ENCODE results near the gene STT3B. TPM values are rescaled to one million over a fixed set of nuclear protein-coding genes. Genes with fewer than 3 reads are reported as not detected.
A peak's percentile ranks its signal among the peaks of the same experiment; 100 is the strongest.

STT3B gene
- polyA plus RNA-seq, 1 donor = 125 TPM

- H3K4me3 ChIP-seq (ENCODE audit: low read length) = no peak overlapping the region
- H3K36me3 ChIP-seq (ENCODE audit: control insufficient read depth, insufficient read depth, low read length) = peaks cover 5% of the 10 kb centered on the region
- no peak overlapping the region for H3K27ac ChIP-seq (ENCODE audit: low read length)
- no peak for DNase-seq
- peaks cover 3% of the 10 kb centered on the region for H3K9me3 ChIP-seq (ENCODE audit: control insufficient read depth, low read depth, low read length)
- no CpG with 5 or more reads among the region's 5 CpGs for WGBS (ENCODE audit: insufficient coverage, low lambda C conversion rate)
- no peaks in the 10 kb centered on the region for H3K27me3 ChIP-seq (ENCODE audit: control insufficient read depth, insufficient read depth, low read length)
- H3K4me1 ChIP-seq (ENCODE audit: control insufficient read depth, insufficient read depth, low read length) = no peaks in the 10 kb centered on the region
These were observed 128.6 kb downstream of the STT3B start for GRCh38 chr3:31661286-31661685.

GRCh38 chr3:31661993-31662670 lies 129.4 kb downstream of the STT3B start:
- Histone ChIP-seq H3K4me1 (ENCODE audit: control insufficient read depth, insufficient read depth, low read length) (no peaks in the 10 kb centered on the region), H3K4me3 (ENCODE audit: low read length) (no peak overlapping the region), H3K36me3 (ENCODE audit: control insufficient read depth, insufficient read depth, low read length) (peaks cover 8% of the 10 kb centered on the region), H3K9me3 (ENCODE audit: control insufficient read depth, low read depth, low read length) (no peaks in the 10 kb centered on the region), H3K27me3 (ENCODE audit: control insufficient read depth, insufficient read depth, low read length) (no peaks in the 10 kb centered on the region), H3K27ac (ENCODE audit: low read length) (no peak overlapping the region)
- DNase-seq = no peak
- no CpG with 5 or more reads among the region's 5 CpGs for WGBS (ENCODE audit: insufficient coverage, low lambda C conversion rate)

- Histone ChIP-seq H3K4me3 (ENCODE audit: low read length) (no peak overlapping the region), H3K36me3 (ENCODE audit: control insufficient read depth, insufficient read depth, low read length) (peaks cover 11% of the 10 kb centered on the region), H3K4me1 (ENCODE audit: control insufficient read depth, insufficient read depth, low read length) (no peaks in the 10 kb centered on the region), H3K9me3 (ENCODE audit: control insufficient read depth, low read depth, low read length) (no peaks in the 10 kb centered on the region), H3K27ac (ENCODE audit: low read length) (no peak overlapping the region), H3K27me3 (ENCODE audit: control insufficient read depth, insufficient read depth, low read length) (no peaks in the 10 kb centered on the region)
- no peak for DNase-seq
- WGBS (ENCODE audit: insufficient coverage, low lambda C conversion rate) = 100% methylated on average over 1 of the region's 17 CpGs
These were observed 131.3 kb downstream of the STT3B start for GRCh38 chr3:31664031-31664430.

- DNase-seq = no peak
- Histone ChIP-seq H3K9me3 (ENCODE audit: control insufficient read depth, low read depth, low read length) (no peaks in the 10 kb centered on the region), H3K27me3 (ENCODE audit: control insufficient read depth, insufficient read depth, low read length) (no peaks in the 10 kb centered on the region), H3K36me3 (ENCODE audit: control insufficient read depth, insufficient read depth, low read length) (peaks cover 9% of the 10 kb centered on the region), H3K4me1 (ENCODE audit: control insufficient read depth, insufficient read depth, low read length) (peaks cover 5% of the 10 kb centered on the region), H3K4me3 (ENCODE audit: low read length) (no peak overlapping the region), H3K27ac (ENCODE audit: low read length) (no peak overlapping the region)
- no CpG with 5 or more reads among the region's 1 CpG for WGBS (ENCODE audit: insufficient coverage, low lambda C conversion rate)
These were observed 134.9 kb downstream of the STT3B start for GRCh38 chr3:31667582-31667981.

- Histone ChIP-seq H3K4me1 (ENCODE audit: control insufficient read depth, insufficient read depth, low read length) (peaks cover 5% of the 10 kb centered on the region), H3K27me3 (ENCODE audit: control insufficient read depth, insufficient read depth, low read length) (no peaks in the 10 kb centered on the region), H3K9me3 (ENCODE audit: control insufficient read depth, low read depth, low read length) (no peaks in the 10 kb centered on the region), H3K27ac (ENCODE audit: low read length) (no peak overlapping the region), H3K4me3 (ENCODE audit: low read length) (no peak overlapping the region), H3K36me3 (ENCODE audit: control insufficient read depth, insufficient read depth, low read length) (peaks cover 9% of the 10 kb centered on the region)
- no CpG with 5 or more reads among the region's 4 CpGs for WGBS (ENCODE audit: insufficient coverage, low lambda C conversion rate)
- peak; percentile 5 to 38 for DNase-seq
These were observed 135.5 kb downstream of the STT3B start for GRCh38 chr3:31668242-31668641.

GRCh38 chr3:31670136-31670535 lies 137.4 kb downstream of the STT3B start:
- Histone ChIP-seq H3K27ac (ENCODE audit: low read length) (no peak overlapping the region), H3K9me3 (ENCODE audit: control insufficient read depth, low read depth, low read length) (no peaks in the 10 kb centered on the region), H3K27me3 (ENCODE audit: control insufficient read depth, insufficient read depth, low read length) (no peaks in the 10 kb centered on the region), H3K4me1 (ENCODE audit: control insufficient read depth, insufficient read depth, low read length) (peaks cover 5% of the 10 kb centered on the region), H3K4me3 (ENCODE audit: low read length) (no peak overlapping the region), H3K36me3 (ENCODE audit: control insufficient read depth, insufficient read depth, low read length) (peaks cover 8% of the 10 kb centered on the region)
- DNase-seq = peak; percentile 12 to 49
- WGBS (ENCODE audit: insufficient coverage, low lambda C conversion rate) = no CpG with 5 or more reads among the region's 1 CpG

- H3K36me3 ChIP-seq (ENCODE audit: control insufficient read depth, insufficient read depth, low read length) = peaks cover 6% of the 10 kb centered on the region
- H3K4me3 ChIP-seq (ENCODE audit: low read length) = no peak overlapping the region
- no peak for DNase-seq
- peaks cover 5% of the 10 kb centered on the region for H3K4me1 ChIP-seq (ENCODE audit: control insufficient read depth, insufficient read depth, low read length)
- H3K27me3 ChIP-seq (ENCODE audit: control insufficient read depth, insufficient read depth, low read length) = no peaks in the 10 kb centered on the region
- no peaks in the 10 kb centered on the region for H3K9me3 ChIP-seq (ENCODE audit: control insufficient read depth, low read depth, low read length)
- no peak overlapping the region for H3K27ac ChIP-seq (ENCODE audit: low read length)
- WGBS (ENCODE audit: insufficient coverage, low lambda C conversion rate) = no CpG with 5 or more reads among the region's 9 CpGs
These were observed 138.0 kb downstream of the STT3B start for GRCh38 chr3:31670722-31671121.

- Histone ChIP-seq H3K27me3 (ENCODE audit: control insufficient read depth, insufficient read depth, low read length) (no peaks in the 10 kb centered on the region), H3K4me1 (ENCODE audit: control insufficient read depth, insufficient read depth, low read length) (peaks cover 5% of the 10 kb centered on the region), H3K36me3 (ENCODE audit: control insufficient read depth, insufficient read depth, low read length) (peaks cover 6% of the 10 kb centered on the region), H3K9me3 (ENCODE audit: control insufficient read depth, low read depth, low read length) (no peaks in the 10 kb centered on the region), H3K27ac (ENCODE audit: low read length) (no peak overlapping the region), H3K4me3 (ENCODE audit: low read length) (no peak overlapping the region)
- no peak for DNase-seq
- 80% methylated on average over 1 of the region's 2 CpGs for WGBS (ENCODE audit: insufficient coverage, low lambda C conversion rate)
These were observed 138.7 kb downstream of the STT3B start for GRCh38 chr3:31671451-31671850.

- no peaks in the 10 kb centered on the region for H3K27me3 ChIP-seq (ENCODE audit: control insufficient read depth, insufficient read depth, low read length)
- no peaks in the 10 kb centered on the region for H3K9me3 ChIP-seq (ENCODE audit: control insufficient read depth, low read depth, low read length)
- no peak overlapping the region for H3K27ac ChIP-seq (ENCODE audit: low read length)
- WGBS (ENCODE audit: insufficient coverage, low lambda C conversion rate) = no CpG with 5 or more reads among the region's 6 CpGs
- peaks cover 5% of the 10 kb centered on the region for H3K4me1 ChIP-seq (ENCODE audit: control insufficient read depth, insufficient read depth, low read length)
- H3K4me3 ChIP-seq (ENCODE audit: low read length) = no peak overlapping the region
- H3K36me3 ChIP-seq (ENCODE audit: control insufficient read depth, insufficient read depth, low read length) = peaks cover 5% of the 10 kb centered on the region
- DNase-seq = peak in 1 of 2 donors; percentile 37
These were observed 139.3 kb downstream of the STT3B start for GRCh38 chr3:31671976-31672375.

- H3K4me1 ChIP-seq (ENCODE audit: control insufficient read depth, insufficient read depth, low read length) = peaks cover 5% of the 10 kb centered on the region
- no CpG with 5 or more reads among the region's 1 CpG for WGBS (ENCODE audit: insufficient coverage, low lambda C conversion rate)
- H3K4me3 ChIP-seq (ENCODE audit: low read length) = no peak overlapping the region
- H3K9me3 ChIP-seq (ENCODE audit: control insufficient read depth, low read depth, low read length) = no peaks in the 10 kb centered on the region
- no peaks in the 10 kb centered on the region for H3K27me3 ChIP-seq (ENCODE audit: control insufficient read depth, insufficient read depth, low read length)
- DNase-seq = no peak
- H3K36me3 ChIP-seq (ENCODE audit: control insufficient read depth, insufficient read depth, low read length) = no peaks in the 10 kb centered on the region
- H3K27ac ChIP-seq (ENCODE audit: low read length) = no peak overlapping the region
These were observed 141.2 kb downstream of the STT3B start for GRCh38 chr3:31673950-31674349.

- Histone ChIP-seq H3K9me3 (ENCODE audit: control insufficient read depth, low read depth, low read length) (no peaks in the 10 kb centered on the region), H3K27ac (ENCODE audit: low read length) (no peak overlapping the region), H3K4me1 (ENCODE audit: control insufficient read depth, insufficient read depth, low read length) (no peaks in the 10 kb centered on the region), H3K36me3 (ENCODE audit: control insufficient read depth, insufficient read depth, low read length) (peaks cover 1% of the 10 kb centered on the region), H3K4me3 (ENCODE audit: low read length) (no peak overlapping the region), H3K27me3 (ENCODE audit: control insufficient read depth, insufficient read depth, low read length) (no peaks in the 10 kb centered on the region)
- no CpG with 5 or more reads among the region's 8 CpGs for WGBS (ENCODE audit: insufficient coverage, low lambda C conversion rate)
- no peak for DNase-seq
These were observed 143.8 kb downstream of the STT3B start for GRCh38 chr3:31676556-31676955.
